Left forelimb (tissue), 1 donor: ENCODE data around the gene PKHD1.
"Not testable (repeated sequence)": the region's sequence is repeated elsewhere in the genome, so short reads cannot be mapped to it uniquely, and the experiment has no call there.

ENCODE experiments used
- DNase-seq: peaks from one replicate; pipeline ENCODE4 v3.0.0-alpha.2; 2018; ENCODE audit warnings: low spot score

Gene PKHD1

DNA sequence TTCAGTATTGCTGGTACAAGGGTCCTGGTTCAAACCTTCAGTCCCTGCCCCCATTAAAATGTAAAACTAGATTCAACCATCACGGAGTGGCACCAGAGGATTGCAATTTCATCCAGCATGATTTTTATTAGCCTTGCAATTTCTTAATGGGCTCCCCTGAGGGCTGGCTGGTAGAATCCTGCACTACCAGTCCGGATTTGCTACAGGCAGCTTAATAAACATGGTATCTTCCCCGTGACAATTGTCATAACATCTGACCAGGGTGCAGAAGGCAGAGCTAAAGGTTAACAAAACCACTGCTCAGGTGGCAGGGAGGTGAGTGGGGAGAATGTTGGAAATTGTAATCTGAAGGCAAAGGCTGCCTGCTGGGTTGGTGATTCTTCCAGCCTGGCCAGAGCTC, 94.5 kb downstream of the PKHD1 start:
- DNase-seq, result no peak

DNA sequence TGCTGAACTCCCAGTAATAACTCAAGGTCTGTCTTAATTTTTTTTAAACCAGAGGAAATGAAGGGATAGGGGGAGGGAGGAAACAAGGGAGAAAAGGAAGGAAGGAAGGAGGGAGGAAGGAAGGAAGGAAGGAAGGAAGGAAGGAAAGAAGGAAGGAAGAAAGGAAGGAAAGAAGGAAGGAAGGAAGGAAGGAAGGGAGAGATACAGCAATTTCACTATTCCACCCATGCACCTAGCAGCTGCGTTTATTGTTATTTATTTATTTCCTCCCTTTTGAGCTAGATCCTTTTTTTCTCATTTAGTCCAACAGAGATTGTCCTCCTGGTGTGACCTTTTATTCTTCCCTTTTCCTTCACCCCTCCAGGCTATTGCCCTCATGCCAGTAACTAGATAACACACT, 97.6 kb downstream of the PKHD1 start:
- DNase-seq, result no peak

DNA sequence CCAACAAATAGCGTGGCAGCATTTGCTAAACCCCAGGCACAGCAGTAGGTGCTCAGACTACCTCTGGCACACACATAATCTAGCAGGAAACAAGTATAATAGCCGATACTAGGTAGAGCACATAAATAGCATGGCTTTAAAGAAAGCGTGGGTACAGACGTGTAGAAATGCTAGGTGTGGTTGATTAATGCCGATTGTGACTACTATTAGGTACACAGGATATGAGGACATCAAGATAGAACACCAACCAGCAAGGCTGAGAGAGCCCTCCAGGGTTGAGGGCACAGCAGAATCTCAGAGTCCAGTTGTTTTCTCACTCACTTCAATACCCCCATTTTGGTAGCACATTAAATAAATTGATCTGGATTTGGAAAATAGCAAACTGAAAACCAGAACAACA, 100.5 kb downstream of the PKHD1 start:
- no peak for DNase-seq

DNA sequence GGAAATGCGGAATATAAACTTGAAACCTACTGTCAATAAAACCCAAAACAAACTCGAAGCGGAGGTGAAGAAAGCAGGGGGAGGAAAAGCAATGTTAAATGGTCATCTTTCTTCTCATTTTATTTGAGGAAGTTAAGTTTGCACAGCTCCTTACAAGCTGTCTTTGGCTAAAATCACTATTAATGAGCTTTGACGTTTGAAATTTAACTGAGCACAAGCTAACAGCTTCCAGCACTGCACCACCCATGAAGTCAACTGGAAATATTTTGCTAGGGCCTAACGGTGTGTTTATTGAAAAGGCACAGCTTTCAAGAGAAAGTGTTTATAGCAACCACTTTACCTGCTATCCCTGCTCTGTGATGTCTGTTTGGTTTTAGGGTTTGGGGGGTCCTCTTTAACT, 103.8 kb downstream of the PKHD1 start:
- DNase-seq, result no peak

DNA sequence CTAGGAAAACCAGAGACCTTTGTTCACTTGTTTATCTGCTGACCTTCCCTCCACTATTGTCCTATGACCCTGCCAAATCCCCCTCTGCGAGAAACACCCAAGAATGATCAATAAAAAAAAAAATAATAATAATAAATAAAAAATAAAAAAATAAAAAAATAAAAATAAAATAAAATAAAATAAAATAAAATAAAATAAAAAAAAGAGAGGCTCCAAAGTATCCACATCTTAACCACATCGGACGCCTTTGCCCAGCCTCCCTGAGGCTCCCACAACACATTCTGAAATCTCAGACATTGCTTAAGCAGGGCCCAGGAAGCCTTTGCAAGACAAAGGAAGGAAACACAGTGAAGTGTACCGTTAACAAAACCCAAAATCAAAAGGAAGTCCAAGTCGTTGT, 104.7 kb downstream of the PKHD1 start:
- DNase-seq, result not testable (repeated sequence)

DNA sequence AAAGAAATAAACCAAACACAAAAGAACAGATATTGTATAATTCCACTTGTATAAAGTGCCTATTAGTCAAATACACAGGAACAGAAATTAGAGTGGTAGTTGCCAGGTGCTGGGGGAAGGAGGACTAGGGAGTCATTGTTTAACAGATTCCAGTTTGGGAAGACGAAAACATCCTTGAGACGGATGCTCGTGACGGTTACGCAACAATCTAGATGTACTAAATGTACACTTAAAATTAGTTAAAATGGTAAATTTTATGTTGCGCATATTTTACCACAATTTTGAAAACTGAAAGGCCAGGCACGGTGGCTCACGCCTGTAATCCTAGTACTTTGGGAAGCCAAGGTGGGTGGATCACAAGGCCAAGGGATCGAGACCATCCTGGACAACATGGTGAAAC, 111.0 kb downstream of the PKHD1 start:
- no peak for DNase-seq

DNA sequence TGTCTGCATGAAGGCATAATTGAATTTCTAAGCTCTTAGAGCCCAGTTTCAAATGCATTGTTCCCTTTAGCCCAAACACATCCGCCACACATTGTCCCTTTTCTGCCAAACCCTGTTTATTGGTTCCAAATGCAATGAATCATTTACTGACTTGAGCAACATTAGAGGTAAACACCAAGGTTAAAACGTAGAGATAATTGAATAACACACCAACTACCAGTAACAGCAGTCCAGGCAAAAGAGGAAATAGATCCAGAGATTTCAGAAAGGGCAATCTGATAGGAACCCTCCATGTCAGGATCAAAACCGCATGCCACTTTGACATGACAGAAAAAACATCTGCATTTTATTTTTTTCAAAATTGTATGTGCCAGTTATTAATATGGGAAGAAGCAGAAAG, 114.8 kb downstream of the PKHD1 start:
- DNase-seq, result no peak

DNA sequence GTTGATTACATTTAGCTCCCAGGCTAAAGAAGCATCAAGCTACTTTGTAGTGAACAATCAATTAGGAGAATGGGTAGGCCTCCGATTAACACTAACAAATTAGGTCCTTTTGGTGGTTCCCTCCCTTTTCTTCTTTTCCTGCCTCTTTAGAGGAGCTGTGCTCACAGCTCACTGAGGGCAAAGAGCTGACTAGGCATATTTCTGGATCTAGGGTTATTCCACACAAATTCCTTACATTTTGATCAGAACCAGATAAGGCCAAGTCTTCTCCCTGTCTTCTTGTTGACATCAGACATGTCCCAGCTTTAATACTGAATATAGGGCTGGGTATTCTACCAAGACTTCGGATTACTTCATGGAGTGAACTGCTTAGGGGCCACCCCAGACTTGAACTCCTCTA, 119.1 kb downstream of the PKHD1 start:
- no peak for DNase-seq

DNA sequence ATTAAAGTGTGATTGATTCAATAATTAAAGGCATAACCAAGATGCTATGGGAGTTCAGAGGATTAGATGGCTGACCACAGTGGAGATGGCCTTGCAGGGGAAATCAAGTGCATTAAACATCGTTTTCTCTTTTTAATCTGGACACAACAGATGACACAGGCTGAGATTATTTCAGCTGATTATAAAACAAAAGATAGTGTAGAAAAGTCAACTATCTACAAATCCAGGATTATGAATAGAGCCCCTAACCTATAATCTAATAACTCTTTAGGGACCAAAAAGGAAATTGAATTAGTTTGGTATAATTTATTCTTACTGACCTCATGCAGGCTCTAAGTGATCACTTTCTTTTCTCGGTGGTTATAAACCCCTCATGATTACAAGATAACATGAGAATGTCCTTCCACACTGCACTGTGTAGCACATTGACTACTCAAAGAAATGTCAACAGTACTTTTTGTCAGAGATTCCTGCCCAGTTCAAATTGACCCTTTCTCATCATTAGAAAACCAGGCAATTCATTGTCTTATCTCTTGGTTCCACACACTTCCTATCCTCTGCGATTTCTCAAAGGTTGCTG, 122.1 kb downstream of the PKHD1 start:
- DNase-seq, result no peak

DNA sequence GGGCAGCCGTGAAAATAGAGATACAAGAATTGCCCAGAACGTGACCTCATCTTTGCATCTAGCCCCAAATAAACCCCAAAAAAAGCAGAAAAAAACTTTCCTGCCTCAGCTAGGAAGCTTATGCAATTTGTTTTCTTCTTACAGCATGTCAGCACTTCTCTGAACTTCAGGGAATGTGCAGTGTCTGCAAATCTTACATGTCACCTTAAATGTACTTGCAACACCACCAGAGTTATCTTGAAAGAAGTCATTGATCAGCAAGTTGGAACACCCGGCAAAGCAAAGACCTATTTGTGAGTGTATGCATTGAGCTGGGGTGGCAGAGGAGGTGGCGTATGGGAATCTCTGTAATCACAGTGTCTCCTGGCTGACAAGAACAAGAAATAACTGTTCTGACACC, 123.4 kb downstream of the PKHD1 start:
- DNase-seq, result no peak

DNA sequence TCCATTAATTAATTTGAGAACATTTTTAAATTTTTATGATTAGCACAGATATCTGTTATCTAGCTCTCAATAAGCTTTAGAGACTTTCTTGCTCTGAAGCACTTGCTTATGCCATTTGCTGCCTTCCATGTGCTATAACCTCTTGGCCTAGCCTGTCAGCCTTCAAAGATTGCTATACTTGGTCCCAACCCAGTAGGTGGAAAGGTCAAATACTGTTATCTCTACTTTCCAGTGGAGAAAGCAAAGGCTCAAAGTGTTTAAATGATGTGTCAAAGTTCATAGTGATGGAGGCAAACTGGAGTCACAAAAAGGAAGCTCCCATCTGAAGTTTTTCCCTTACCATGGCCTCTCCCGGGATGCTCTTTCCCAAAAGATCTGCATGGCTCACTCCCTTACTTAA, 125.1 kb downstream of the PKHD1 start:
- DNase-seq, result no peak

DNA sequence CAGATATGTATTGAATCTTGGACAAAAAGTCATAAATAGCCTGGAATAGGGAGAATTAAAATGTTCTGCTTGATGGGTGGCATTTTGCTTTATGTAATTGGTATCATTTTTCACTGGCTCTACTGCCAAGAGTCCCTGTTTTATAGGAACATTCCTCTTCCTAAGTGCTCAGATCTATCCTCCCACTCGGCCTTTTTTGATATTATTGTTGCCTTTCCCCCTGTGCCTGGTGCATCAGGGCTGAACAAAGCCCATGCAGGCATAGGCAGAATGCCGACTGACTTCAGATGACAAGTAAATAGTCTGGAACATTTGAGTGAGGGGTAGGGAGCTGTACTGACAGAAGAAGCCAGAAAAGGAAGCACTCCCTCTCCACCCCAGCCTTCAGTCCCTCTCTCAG, 127.0 kb downstream of the PKHD1 start:
- DNase-seq, result no peak

DNA sequence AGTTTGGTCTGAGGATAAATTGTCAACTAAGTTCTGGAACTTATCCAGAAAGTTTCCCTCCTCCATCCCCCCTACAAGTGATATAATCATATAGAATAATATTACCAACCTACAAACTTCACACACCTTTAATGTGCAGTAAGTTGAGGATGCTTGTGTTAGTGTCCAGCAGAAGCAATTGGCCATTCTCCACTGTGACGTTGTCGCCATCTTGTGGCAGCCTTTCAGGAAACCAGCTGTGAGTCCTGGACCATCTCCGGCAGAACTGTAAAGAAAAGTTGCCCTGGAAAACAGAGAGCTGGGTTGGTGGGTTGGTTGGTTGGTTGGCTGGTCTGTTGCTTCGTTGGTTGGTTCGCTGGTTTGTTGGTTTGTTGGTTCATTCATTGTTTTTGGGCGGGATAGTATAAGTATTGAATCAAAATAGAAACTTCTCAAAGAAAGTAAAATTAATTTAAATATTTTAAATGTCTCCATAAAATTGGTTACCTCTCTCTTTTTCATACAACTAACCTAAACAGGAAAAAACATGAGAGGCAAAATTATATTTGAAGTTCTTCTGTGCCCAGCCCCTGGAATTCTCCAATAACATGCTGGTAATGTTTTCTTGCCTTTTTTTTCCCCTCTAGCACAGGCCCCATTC, 127.5 kb downstream of the PKHD1 start:
- DNase-seq, result peak; percentile 74

DNA sequence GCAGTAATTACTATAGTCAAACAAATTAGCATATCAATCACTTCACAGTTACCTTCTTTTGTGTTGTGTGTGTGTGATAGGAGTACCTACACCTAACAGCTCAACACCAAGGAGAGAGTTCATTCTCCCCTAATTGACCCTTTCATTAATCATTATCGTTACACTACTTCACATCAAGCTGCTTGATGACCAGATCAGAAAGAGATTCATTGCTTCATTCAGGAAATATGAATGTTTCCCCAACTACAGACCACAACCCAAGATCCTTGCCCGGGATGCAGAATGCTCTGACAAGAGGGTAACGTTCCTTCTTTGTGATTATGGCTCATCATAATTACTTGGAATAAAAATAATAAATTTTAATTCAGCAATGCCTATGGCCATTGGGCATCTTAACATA, 132.7 kb downstream of the PKHD1 start:
- DNase-seq, result no peak

DNA sequence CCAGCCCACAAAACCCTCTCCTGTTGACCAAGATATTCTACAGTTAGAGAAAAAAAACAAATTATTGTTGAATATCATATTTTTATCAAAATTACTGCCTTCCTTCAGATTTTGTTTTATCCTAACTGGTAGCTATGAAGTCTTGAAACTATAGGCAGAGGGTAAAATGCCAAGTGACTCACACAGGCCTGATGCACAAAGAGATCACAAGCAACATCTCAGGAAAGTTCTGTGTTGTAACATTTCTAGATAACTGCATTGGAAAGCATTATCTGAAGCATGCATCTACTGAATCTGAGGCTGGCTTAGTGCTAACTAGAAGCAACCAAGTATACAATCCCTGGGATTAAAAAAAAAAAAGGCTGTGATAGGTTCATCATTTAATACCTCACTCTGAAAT, 134.2 kb downstream of the PKHD1 start:
- DNase-seq, result no peak

DNA sequence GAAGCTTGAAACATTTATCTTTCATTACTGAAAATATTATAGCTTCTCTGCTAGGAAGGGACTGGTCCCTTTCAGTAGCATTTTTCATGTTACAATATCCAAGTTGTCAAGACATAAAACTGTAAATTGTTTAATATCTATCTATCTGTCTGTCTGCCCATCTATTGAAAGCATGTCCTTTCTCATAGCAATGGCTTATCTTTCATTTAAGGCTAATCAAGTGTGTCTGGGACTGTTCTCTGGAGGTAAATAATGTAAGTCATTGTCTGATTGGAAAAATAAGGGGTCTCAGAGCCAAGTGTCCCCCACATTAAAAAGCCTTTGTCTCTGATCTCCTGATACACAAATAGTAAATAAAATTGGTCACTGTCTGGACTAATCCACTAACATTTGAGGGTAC, 135.5 kb downstream of the PKHD1 start:
- no peak for DNase-seq

DNA sequence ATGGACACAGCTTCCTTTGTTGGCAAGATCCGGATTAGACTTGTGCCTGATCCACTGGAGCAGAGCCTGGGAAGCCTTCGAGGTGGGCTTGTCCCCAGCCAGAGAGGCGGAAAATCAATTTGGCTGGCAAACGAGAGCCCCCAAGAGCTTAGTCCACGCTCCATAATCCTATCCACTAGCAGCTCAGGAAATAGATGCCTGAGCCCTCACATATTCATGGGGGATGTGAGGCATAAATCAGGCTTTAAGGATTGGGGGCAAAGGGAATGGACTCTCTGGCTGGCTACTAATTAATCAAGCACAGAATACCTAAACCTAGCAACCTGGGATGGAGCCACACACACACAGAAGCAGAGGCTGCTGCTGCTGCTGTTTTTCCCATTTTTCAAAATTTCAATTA, 137.9 kb downstream of the PKHD1 start:
- DNase-seq, result no peak

DNA sequence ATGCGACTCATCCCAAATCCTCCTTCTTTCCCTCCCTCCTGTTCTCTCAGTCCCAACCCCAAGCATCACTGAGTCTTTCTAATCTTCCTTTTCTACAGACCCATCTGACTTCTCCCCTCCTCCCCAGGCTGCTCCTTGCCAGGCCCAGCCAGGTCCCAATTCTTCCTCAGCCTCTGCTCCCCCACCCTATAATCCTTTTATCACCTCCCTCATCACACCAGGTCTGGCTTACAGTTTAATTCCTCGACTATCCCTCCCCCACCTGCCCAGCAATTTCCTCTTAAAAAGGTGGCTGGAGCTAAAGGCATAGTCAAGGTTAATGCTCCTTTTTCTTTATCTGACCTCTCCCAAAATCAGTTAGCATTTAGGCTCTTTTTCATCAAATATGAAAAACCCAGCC, 147.7 kb downstream of the PKHD1 start:
- DNase-seq, result not testable (repeated sequence)

DNA sequence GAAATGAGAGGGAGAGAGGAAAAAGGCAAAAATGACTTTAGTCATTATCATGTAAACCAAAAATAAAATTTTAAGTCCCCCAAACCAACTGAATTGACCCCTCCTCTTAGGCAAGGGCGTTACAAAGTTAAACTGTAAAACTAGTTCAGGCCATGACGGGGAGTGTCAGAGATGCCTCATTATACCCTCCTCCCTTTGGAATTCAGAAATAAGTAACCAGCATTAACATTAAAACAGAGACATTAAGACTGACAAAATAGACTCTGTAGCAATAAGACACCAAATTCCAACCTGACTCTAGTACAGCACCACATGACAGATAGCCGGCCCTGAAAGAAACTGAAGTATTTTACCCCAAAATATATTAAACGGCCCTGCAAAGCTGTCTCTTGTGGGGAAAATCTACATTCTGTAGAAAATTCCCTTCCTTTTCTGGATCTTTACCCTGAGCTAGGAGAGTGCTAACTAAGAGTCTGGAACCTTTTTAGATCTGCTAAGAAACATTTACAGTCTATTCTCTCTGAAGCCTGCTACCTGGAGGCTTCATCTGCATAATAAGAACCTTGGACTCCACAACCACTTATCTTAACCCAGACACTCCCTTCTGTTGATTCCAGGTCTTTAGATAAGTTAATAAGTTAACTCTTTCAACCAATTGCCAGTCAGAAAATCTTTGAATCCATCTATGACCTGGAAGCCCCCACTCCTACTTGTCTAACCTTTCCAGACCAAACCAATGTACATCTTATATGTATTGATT, 150.7 kb downstream of the PKHD1 start:
- DNase-seq, result no peak

DNA sequence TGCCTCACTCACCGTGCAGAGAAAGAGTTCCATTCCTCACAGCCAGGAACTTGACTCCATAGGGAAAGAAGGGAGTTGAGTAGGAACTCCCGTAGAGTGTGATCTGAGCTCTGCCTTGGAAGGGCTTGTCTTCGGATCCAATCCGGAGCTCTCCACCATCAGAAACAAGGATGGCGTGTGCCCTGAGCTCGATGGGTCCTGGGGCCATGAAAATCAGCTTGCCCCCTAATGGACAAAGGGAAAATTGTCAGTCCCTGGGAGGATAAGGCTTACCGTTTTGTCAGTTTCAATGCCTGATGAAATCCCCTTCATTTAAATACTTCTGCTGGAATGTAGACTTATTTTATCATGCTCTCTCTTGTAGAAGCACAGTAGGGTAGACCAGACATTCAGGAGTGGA, 153.3 kb downstream of the PKHD1 start:
- DNase-seq, result no peak

DNA sequence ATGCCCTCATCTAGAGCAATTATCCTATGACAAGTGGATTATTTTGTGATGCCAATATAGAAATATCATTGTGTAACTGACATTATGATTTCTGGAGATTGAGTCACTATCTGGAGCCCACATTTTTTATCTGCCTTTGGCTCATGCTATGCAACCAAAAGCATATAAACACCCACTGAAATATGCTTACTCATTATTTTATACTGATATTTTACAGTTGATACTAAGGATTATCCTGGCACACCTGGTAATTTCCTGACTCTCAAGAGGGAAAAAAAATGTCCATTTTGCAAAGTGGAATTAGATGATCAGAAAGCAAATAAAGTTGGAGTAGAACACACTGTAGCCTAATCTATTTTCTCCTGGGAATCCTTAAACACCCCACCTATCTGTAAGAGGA, 154.5 kb downstream of the PKHD1 start:
- no peak for DNase-seq

DNA sequence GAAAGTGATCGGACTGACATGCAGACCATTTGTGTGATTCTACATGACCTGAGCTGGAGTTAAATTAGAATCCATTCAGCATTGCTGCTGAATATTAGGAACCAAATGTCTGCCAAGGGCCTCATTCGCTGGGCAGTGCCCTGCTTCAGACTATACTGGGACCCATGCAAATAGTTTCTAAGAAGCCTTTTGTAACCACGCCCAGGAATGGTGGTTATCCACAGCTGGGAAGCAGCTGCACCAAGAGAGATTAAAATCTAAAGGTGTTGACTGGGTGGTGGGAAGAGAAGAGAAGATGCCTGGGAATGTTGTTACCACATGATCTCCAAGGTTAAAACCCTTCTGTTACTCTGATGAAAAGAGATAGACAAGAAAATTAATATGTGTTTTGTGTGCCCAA, 156.8 kb downstream of the PKHD1 start:
- no peak for DNase-seq

DNA sequence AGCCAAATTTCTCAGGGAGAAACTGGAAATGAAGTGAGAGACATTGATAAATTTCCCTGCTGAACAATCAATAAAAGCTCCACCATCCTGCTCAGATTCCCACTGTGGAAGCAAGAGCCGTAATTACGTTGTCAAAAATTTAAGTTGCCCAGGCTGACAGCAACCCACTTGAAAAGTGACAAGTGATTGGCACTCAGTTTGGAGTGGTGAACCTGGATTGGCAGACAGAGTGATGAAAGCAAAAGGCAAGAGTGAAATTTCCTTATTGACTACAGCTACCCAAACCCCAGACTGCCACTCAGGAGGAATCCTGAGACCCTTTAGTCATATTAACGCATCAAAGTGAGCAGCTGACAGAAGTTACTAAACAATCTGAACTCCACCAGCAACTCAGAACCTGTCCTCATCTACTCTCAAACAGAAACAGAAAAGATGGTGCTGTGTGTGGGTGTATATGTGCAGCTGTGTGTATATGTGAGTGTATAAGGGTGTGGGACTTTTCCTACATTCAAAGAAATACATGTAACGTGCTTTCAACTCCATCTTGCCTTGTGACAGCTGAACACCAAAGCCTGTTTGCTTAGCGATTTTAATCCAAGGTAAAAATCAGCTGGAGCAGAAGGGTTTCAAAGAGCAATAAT, 157.4 kb downstream of the PKHD1 start:
- no peak for DNase-seq
